Smooth muscle cell (in vitro differentiated cells): Measurements from ENCODE around the gene INHA. TPM values are rescaled to one million over a fixed set of nuclear protein-coding genes. Genes with fewer than 3 reads are reported as not detected.

Experiments
- DNase-seq: peaks from one replicate; lab custom pipeline; 2025; ENCODE audit not compliant: unreplicated experiment; lab: John Stamatoyannopoulos, UW
- H2AFZ ChIP-seq: fragments of 200-600 bp; sonication (generic); 2 replicates; pipeline ENCODE4 v1.6.0; 2016; ENCODE audit warnings: antibody characterized with exemption, low read depth, mild to moderate bottlenecking
- H3F3A ChIP-seq: fragments of 200-600 bp; sonication (generic); 2 replicates; pipeline ENCODE4 v1.6.0; 2017; ENCODE audit warnings: antibody characterized with exemption, low read depth
- H3K27ac ChIP-seq: fragments of 200-600 bp; sonication (generic); 2 replicates; pipeline ENCODE4 v1.5.1; 2016; ENCODE audit warnings: low read depth, mild to moderate bottlenecking
- H3K27me3 ChIP-seq: fragments of 200-600 bp; sonication (generic); 2 replicates; pipeline ENCODE4 v1.6.1; 2016; ENCODE audit warnings: low read depth, mild to moderate bottlenecking
- H3K36me3 ChIP-seq: fragments of 200-600 bp; sonication (generic); 2 replicates; pipeline ENCODE4 v1.5.1; 2016; ENCODE audit warnings: low read depth
- H3K4me1 ChIP-seq: fragments of 200-600 bp; sonication (generic); 2 replicates; pipeline ENCODE4 v1.5.1; 2016; ENCODE audit warnings: low read depth
- H3K4me2 ChIP-seq: fragments of 200-600 bp; sonication (generic); 2 replicates; pipeline ENCODE4 v1.6.0; 2016; ENCODE audit warnings: mild to moderate bottlenecking
- H3K4me3 ChIP-seq: fragments of 200-600 bp; sonication (generic); 2 replicates; pipeline ENCODE4 v1.5.1; 2016; ENCODE audit warnings: mild to moderate bottlenecking
- H3K79me2 ChIP-seq: fragments of 200-600 bp; sonication (generic); 2 replicates; pipeline ENCODE4 v1.6.0; 2016; ENCODE audit warnings: low read depth, mild to moderate bottlenecking
- H3K9ac ChIP-seq: fragments of 200-600 bp; sonication (generic); 2 replicates; pipeline ENCODE4 v1.6.0; 2016; ENCODE audit warnings: low read depth
- H3K9me3 ChIP-seq: fragments of 200-600 bp; sonication (generic); replicated peaks from 2 replicates; pipeline ENCODE4 v1.5.1; 2016; ENCODE audit warnings: low read depth
- H4K20me1 ChIP-seq: fragments of 200-600 bp; sonication (generic); 2 replicates; pipeline ENCODE4 v1.6.0; 2016; ENCODE audit warnings: low read depth
- WGBS: methylation state at CpG from one replicate; pipeline ENCODE4 v1.1.7; 2016; ENCODE audit warnings: low lambda C conversion rate; 5-methylcytosine and 5-hydroxymethylcytosine counted together
- polyA plus RNA-seq: library from polyadenylated mRNA; unstranded; fragments of >200 nt; fragmentation: Nextera tagmentation; extraction: Ambion mirVana; gene quantifications from 2 replicates; pipeline ENCODE4 v1.2.1, GENCODE V29; 2016
- total RNA-seq: library from RNA; depleted of rRNA; stranded (reverse); fragments of >200 nt; gene quantifications from 2 replicates; pipeline ENCODE4 v1.2.3, GENCODE V29; 2014
- TF ChIP-seq, protein P1 (sequence below): fragments of 200-600 bp; sonication (generic); IDR thresholded peaks from 2 replicates; pipeline ENCODE4 v1.5.1; 2017; ENCODE audit warnings: borderline replicate concordance, mild to moderate bottlenecking, antibody characterized with exemption; ENCODE audit not compliant: insufficient read depth, poor library complexity, severe bottlenecking

Gene INHA
- total and polyA plus RNA-seq, 2 experiments from 2014 or later, result 4.0 to 4.3 TPM

DNA sequence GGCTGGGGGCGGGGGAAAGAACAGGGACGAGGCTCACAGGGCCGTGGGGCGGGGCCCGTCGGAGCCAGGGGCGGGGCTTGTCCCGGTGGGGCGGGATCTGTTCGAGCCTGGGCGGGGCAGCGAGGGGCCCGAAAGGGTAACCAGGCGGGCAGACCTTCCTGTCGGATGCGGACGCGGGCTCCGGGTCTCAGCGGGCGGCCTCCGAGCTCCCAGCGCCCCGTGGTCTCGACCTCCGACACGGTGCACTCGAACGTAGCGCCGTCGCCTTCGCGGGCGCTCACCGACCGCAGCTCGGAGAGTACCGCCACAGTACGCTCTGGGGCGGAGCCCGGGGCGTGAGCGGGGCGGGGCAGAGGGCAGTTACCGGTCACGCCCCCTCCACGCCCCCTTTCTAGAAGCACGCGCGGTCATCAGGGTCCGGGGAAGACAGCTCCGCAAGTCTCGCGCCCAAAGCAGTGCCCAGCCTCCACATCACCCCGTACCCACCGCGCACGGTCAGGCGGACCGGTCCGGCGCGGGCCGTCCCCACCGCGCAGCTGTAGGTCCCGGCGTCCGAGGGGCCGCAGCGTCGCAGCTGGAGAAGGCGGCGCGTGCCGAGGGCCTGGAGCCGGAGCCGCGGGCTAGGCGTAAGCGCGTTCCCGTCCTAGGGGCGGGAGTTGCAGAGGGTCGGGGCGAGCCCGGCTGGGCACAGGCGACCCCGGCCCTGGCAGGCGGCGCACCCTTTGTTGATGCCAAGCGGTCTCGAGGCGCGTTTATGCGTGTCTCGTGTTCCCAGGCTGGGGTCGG lies 19.5 kb upstream of the INHA start:
- H3K4me1 ChIP-seq, result peaks cover 4% of the 10 kb centered on the region
- H3K4me3 ChIP-seq, result peak overlapping the region; percentile 61
- H3K27ac ChIP-seq, result no peak overlapping the region
- peak; percentile 91 for DNase-seq
- H3K9ac ChIP-seq, result no peak overlapping the region
- no peaks in the 10 kb centered on the region for H3K79me2 ChIP-seq
- peak overlapping the region; percentile 96 for H3K4me2 ChIP-seq
- no peaks in the 10 kb centered on the region for H3K9me3 ChIP-seq
- TF ChIP-seq, protein P1, sequence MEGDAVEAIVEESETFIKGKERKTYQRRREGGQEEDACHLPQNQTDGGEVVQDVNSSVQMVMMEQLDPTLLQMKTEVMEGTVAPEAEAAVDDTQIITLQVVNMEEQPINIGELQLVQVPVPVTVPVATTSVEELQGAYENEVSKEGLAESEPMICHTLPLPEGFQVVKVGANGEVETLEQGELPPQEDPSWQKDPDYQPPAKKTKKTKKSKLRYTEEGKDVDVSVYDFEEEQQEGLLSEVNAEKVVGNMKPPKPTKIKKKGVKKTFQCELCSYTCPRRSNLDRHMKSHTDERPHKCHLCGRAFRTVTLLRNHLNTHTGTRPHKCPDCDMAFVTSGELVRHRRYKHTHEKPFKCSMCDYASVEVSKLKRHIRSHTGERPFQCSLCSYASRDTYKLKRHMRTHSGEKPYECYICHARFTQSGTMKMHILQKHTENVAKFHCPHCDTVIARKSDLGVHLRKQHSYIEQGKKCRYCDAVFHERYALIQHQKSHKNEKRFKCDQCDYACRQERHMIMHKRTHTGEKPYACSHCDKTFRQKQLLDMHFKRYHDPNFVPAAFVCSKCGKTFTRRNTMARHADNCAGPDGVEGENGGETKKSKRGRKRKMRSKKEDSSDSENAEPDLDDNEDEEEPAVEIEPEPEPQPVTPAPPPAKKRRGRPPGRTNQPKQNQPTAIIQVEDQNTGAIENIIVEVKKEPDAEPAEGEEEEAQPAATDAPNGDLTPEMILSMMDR, result no peak
- 2% methylated on average over 69 of the region's 99 CpGs for WGBS
- H2AFZ ChIP-seq, result no peak overlapping the region
- H4K20me1 ChIP-seq, result peaks cover 4% of the 10 kb centered on the region
- no peaks in the 10 kb centered on the region for H3K27me3 ChIP-seq
- no peaks in the 10 kb centered on the region for H3F3A ChIP-seq
- no peaks in the 10 kb centered on the region for H3K36me3 ChIP-seq

DNA sequence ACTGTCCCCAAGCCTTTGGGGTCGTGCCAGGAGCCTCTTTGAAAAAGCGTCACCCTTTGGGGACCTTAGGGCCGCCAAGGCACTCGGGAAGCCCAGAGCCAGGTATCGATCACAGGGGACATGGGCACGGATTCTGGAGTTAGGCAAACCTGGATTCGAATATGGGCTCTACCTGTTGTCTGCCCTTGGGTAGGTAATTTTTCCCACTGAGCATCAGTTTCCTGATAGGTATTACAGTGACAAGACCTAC lies 19.0 kb upstream of the INHA start:
- H3K36me3 ChIP-seq, result no peaks in the 10 kb centered on the region
- no peaks in the 10 kb centered on the region for H3F3A ChIP-seq
- H3K4me2 ChIP-seq, result peak overlapping the region; percentile 96
- no peak overlapping the region for H2AFZ ChIP-seq
- no peaks in the 10 kb centered on the region for H3K9me3 ChIP-seq
- WGBS, result 47% methylated on average over 7 of the region's 7 CpGs
- peaks cover 4% of the 10 kb centered on the region for H4K20me1 ChIP-seq
- H3K27me3 ChIP-seq, result no peaks in the 10 kb centered on the region
- peak overlapping the region; percentile 61 for H3K4me3 ChIP-seq
- no peak for DNase-seq
- H3K27ac ChIP-seq, result no peak overlapping the region
- peaks cover 4% of the 10 kb centered on the region for H3K4me1 ChIP-seq
- no peaks in the 10 kb centered on the region for H3K79me2 ChIP-seq
- H3K9ac ChIP-seq, result no peak overlapping the region
- TF ChIP-seq, protein P1, result no peak

DNA sequence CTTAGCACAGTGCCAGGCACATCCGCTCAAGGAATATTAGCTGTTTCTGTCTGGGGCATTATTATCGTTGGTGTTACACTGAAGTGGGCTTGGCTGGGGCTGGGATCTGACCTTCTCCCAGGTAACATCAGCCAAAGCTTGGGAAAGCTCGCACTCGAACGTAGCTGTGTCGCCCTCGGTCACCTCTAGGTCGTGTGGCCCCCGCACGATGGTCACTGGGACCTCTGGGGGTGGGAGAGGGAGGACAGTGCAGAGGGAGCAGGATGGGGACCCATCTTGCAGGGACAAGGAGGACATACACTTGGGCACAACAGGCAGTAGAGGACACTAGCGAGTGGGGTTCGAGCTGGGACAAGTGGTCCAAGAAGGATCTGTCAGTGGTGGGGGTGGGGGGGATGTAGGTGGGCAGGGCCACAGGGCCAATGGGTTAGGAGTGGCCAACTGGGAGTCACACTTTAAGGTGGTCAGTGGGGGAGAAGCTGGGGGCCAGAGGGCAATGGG lies 18.6 kb upstream of the INHA start:
- H3K4me3 ChIP-seq, result no peak overlapping the region
- H2AFZ ChIP-seq, result no peak overlapping the region
- H3K27me3 ChIP-seq, result no peaks in the 10 kb centered on the region
- no peaks in the 10 kb centered on the region for H3K36me3 ChIP-seq
- 87% methylated on average over 12 of the region's 12 CpGs for WGBS
- H3K9ac ChIP-seq, result no peak overlapping the region
- TF ChIP-seq, protein P1, result no peak
- peaks cover 4% of the 10 kb centered on the region for H4K20me1 ChIP-seq
- no peaks in the 10 kb centered on the region for H3F3A ChIP-seq
- H3K79me2 ChIP-seq, result no peaks in the 10 kb centered on the region
- no peaks in the 10 kb centered on the region for H3K9me3 ChIP-seq
- peak overlapping the region; percentile 96 for H3K4me2 ChIP-seq
- DNase-seq, result no peak
- no peak overlapping the region for H3K27ac ChIP-seq
- H3K4me1 ChIP-seq, result peaks cover 4% of the 10 kb centered on the region

DNA sequence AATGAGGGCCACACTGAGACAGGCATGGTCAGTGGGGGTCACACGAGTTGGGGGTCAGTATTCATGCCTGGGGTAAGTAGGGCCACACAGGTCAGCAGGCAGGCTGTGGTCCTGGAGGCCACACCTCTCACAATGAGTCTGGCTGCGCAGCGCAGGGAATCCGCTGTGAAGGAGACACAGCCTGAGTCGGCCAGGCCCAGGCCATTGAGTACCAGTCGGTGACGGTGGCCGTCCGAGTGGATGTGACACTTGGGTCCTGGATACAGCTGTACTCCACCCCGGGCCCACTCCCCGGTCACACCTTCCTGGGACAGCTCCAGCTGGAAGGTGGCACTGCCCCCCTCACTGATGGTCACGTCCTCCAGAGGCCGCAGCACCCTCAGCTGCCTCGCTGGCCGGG lies 17.8 kb upstream of the INHA start:
- WGBS, result 96% methylated on average over 15 of the region's 15 CpGs
- Histone ChIP-seq H3K9me3 (no peaks in the 10 kb centered on the region), H3K4me2 (no peak overlapping the region), H3F3A (no peaks in the 10 kb centered on the region), H3K9ac (no peak overlapping the region), H4K20me1 (peaks cover 4% of the 10 kb centered on the region), H3K36me3 (no peaks in the 10 kb centered on the region), H3K79me2 (no peaks in the 10 kb centered on the region), H2AFZ (no peak overlapping the region), H3K27ac (no peak overlapping the region), H3K4me1 (peaks cover 4% of the 10 kb centered on the region), H3K4me3 (no peak overlapping the region), H3K27me3 (no peaks in the 10 kb centered on the region)
- no peak for DNase-seq
- TF ChIP-seq, protein P1, result no peak
